ENCODE results near the gene LNX1.

LNX1 gene

GRCh38 chr4:53531585-53532224, 59.6 kb downstream of the LNX1 start:
- no peak for DNase-seq

- no peak for DNase-seq
Measured at GRCh38 chr4:53529025-53529424, 62.3 kb downstream of the LNX1 start.

DNA sequence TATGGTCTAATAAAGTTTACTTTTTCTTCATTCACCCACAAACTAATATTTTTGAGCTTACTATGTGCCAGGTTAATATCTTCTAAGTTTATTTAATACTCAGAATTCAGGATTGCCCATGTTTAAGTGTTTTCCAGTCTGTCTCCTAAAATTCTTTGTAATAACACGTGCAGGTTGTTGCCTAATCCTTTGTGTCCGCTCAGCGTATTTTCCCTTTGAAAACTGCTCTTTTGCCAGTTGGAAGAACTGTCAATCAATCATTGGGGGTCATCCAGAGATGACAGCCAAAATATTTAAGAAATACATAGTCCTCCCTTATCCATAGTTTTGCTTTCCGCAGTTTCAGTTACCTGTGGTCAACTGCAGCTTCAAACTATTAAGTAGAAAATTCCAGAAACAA, 63.4 kb downstream of the LNX1 start:
- no peak for DNase-seq

DNA sequence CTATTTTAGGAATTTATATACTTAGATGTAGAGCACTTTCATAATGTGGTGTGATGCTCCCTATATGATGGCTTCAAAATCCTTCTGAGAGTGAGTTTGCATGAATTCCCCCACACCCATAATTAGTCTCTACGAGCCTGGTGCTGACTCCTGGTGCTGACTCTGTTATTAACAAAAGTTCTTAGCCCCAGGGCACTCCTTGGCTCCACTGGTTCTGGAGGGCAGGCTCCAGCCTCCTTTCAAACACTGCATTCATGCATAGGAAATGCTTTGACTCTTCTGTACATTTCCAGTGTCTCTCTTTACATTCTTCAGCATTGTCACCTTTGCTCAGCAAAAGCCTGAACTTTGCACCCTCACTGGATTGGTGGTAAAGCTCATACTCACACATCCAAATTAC, 64.0 kb downstream of the LNX1 start:
- DNase-seq = no peak

GRCh38 chr4:53522334-53522733, 69.0 kb downstream of the LNX1 start:
- DNase-seq = no peak

GRCh38 chr4:53520116-53520515, 71.2 kb downstream of the LNX1 start:
- DNase-seq = no peak

DNA sequence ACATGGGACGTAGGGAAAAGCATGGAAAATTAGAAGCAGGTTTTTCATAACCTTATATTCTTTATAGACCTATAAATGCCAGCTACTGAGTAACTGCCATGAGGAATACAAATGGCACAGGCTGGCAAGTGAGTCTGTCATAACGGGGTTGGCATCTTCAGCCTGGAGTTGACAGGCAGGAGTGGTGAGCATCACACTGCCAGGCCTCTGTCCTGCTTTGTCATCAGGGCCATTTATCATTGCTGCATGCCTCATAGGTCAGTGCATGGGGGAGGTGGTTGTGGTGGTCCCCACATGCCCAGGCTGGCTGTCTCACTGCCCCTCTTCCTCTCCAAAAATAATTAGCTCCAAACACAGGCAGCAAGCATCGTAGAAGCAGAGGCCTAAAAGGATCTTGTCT, 72.5 kb downstream of the LNX1 start:
- DNase-seq = no peak

- no peak for DNase-seq
Measured at GRCh38 chr4:53515076-53515475, 76.2 kb downstream of the LNX1 start.

GRCh38 chr4:53514509-53514908, 76.8 kb downstream of the LNX1 start:
- DNase-seq = no peak

GRCh38 chr4:53512608-53513007, 78.7 kb downstream of the LNX1 start:
- no peak for DNase-seq

GRCh38 chr4:53511014-53511413, 80.3 kb downstream of the LNX1 start:
- no peak for DNase-seq

- no peak for DNase-seq
Measured at GRCh38 chr4:53510321-53510720, 81.0 kb downstream of the LNX1 start.

- DNase-seq = no peak
Measured at GRCh38 chr4:53508446-53508845, 82.8 kb downstream of the LNX1 start.

GRCh38 chr4:53507671-53508286, 83.5 kb downstream of the LNX1 start:
- no peak for DNase-seq

GRCh38 chr4:53507058-53507457, 84.2 kb downstream of the LNX1 start:
- no peak for DNase-seq

GRCh38 chr4:53505947-53506346, 85.3 kb downstream of the LNX1 start:
- no peak for DNase-seq

DNA sequence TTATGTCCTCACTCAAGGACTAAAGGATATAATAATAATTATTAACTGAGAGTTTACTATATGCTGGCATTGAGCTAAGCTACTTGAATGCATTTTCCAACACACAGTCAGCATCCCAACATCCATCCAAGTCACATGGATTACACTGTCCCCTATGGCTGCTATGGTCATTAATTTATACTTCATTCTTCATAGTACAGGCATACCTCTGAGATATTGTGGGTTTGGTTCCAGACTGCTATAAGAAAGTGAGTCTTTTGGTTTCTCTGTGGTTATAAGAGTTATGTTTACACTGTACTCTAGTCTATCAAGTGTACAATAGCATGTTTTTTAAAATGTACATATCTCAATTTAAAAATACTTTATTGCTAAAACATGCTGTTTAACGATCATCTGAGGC, 89.2 kb downstream of the LNX1 start:
- no peak for DNase-seq

DNA sequence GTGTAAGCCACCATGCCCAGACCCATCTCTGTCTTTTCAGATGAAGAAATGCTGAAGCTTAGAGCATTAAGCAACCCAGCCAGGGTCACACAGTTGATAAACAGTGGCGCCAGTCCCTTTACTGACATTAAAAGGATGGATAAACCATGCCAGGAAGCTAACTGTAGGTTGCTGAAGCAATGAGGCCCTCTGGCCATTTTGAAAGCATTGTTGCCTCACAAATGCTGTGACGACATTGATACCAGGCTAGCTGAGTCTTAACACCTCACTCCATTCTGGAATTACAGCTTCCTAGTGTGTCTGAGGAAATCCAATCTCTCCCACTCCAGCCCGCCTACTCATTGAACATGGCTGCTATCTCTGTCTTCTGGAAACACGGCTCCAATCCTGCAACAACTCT, 89.7 kb downstream of the LNX1 start:
- DNase-seq = no peak

GRCh38 chr4:53500546-53500945, 90.7 kb downstream of the LNX1 start:
- no peak for DNase-seq

DNA sequence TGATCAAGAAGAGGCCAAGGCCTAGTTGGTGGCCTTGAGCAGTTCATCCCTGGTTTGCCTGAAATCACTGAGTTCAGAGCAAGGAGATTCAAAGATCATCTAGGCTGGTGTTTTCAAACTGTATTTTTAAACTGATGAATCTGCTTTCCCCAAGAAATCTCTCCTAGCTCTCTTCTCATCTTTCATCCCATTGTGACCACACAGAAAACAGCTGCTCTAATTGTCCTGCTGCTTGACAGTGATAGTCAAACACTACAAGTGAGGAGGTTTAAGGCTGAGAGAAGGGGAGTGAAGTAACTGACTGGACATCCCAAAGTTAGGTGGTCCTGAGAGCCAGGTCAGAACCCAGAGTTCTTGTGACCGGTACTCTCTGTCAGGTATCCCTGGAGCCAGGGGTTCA, 91.5 kb downstream of the LNX1 start:
- DNase-seq = no peak

GRCh38 chr4:53498706-53499105, 92.6 kb downstream of the LNX1 start:
- DNase-seq = no peak

GRCh38 chr4:53497487-53498244, 93.6 kb downstream of the LNX1 start:
- DNase-seq = no peak

GRCh38 chr4:53494851-53495250, 96.4 kb downstream of the LNX1 start:
- no peak for DNase-seq

DNA sequence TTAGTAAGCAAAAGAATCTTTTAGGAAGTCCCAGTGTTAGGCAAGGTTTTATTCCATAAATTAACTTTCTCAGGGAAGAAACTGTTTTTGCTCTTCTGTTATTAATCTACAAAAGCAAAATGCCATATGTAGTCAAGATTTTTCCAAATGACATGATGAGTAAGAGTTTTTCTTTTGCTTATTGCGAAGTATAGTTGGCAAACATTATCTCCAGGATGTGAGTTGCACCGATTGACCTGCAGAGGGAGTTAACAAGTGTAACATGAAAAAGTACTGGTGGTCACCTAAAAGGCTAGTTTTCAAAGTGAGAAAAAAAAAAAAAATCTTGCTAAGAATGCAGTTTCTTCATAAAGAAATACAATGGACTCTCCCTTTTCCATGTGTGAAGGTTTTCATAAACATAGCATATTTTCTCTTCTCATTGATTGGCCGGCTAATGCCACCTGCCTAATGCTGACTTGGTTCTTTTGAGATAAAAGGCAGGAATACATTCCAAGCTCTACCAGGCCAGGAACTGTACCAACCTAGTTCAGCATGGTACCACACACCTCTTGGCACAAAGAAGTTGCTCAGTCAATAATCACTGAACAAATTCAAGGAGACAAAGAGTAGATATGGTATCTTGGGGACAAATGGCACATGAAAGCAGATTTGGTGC, 100.2 kb downstream of the LNX1 start:
- DNase-seq = no peak

All from activated effector memory CD4-positive, alpha-beta T cell treated with anti-CD3 and anti-CD28 coated beads, Interleukin-2, amount 50 U/mL, for 16 hours (primary cell).